Upper lobe of left lung (tissue), 4 donors: ENCODE measurements around the gene KRTAP1-1.
"Not testable (repeated sequence)": the region's sequence is repeated elsewhere in the genome, so short reads cannot be mapped to it uniquely, and the experiment has no call there.

Experiments
- CTCF ChIP-seq, 6 experiments: fragments of 450-650 bp in 4 of 6; fragments of 200-600 bp in 2 of 6; sonication (generic) in 2 of 6; IDR thresholded peaks; one replicate each; pipeline ENCODE4 v1.5.1; 2016 to 2019; ENCODE audit warnings: antibody characterized with exemption in 6 of 6
- POLR2A ChIP-seq, 4 donors: fragments of 450-650 bp; IDR thresholded peaks; one replicate each; pipeline ENCODE4 v1.5.1; 2016 to 2017; ENCODE audit warnings: antibody characterized with exemption in 4 of 4, mild to moderate bottlenecking in 2 of 4

DNA sequence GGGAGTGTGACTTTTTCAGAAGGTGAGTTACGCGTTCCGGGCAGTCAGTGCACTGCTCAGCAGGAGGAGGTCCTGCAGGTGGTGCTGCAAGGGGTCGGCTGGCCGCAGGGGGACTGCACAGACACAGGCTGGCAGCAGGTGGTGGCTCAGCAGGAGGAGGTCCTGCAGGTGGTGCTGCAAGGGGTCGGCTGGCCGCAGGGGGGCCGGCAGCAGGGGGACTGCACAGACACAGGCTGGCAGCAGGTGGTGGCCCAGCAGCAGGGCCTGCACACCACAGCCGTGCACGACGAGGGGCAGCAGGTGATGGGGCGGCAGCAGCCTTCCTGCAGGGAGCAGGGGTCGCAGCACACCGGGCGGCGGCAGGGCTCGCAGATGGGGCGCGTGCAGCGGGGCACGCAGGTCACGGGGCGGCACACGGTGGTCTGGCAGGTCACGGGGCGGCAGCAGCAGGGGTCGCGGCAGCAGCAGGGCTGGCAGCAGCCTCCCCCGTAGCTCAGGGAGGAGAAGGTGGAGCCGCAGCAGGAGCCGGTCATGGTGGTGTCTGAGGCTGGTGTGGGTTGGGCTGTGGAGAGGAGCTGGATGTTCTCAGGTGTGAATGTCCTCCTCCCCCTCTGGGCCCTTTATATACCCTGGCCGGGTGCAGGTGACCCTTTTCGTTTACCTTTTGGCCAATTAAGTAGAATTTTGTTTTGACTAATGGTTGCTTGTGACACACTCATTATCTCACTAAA lies 5.7 kb upstream of the KRTAP1-1 start, which contains the start of gene KRTAP2-1:
- TF ChIP-seq CTCF, POLR2A (IDR thresholded peaks at IDR 0.05): not testable (repeated sequence)
